Liver (tissue), 3 donors: Measurements from ENCODE around the gene OR1J1.

Source experiments
- EGR1 ChIP-seq, 2 donors: IDR thresholded peaks; 2 replicates each; pipeline ENCODE4 v1.6.1; 2016 to 2018; ENCODE audit warnings: antibody characterized with exemption in 2 of 2, low read depth in 2 of 2
- FOXA1 ChIP-seq: IDR thresholded peaks from 2 replicates; pipeline ENCODE4 v1.6.1; 2016; ENCODE audit warnings: antibody characterized with exemption
- GABPA ChIP-seq, 2 donors: IDR thresholded peaks in 1 of 2; conservative IDR thresholded peaks in 1 of 2; 2 replicates each; pipeline ENCODE4 v1.6.1; 2016; ENCODE audit warnings: antibody characterized with exemption in 2 of 2, mild to moderate bottlenecking in 1 of 2, moderate library complexity in 1 of 2
- HNF4G ChIP-seq: IDR thresholded peaks from 2 replicates; pipeline ENCODE4 v1.6.1; 2016; ENCODE audit warnings: antibody characterized with exemption
- JUND ChIP-seq, 2 donors: IDR thresholded peaks; 2 replicates each; pipeline ENCODE4 v1.6.1; 2016; ENCODE audit warnings: antibody characterized with exemption in 2 of 2
- RAD21 ChIP-seq, 2 donors: IDR thresholded peaks; 2 replicates each; pipeline ENCODE4 v1.6.1; 2016; ENCODE audit warnings: antibody characterized with exemption in 2 of 2, mild to moderate bottlenecking in 2 of 2
- RXRA ChIP-seq, 2 donors: IDR thresholded peaks; 2 replicates each; pipeline ENCODE4 v1.6.1; 2017 to 2018; ENCODE audit warnings: antibody characterized with exemption in 2 of 2, mild to moderate bottlenecking in 1 of 2
- SP1 ChIP-seq: IDR thresholded peaks from 2 replicates; pipeline ENCODE4 v1.6.1; 2018; ENCODE audit warnings: antibody characterized with exemption, mild to moderate bottlenecking
- TAF1 ChIP-seq: conservative IDR thresholded peaks from 2 replicates; pipeline ENCODE4 v1.6.1; 2016; ENCODE audit warnings: antibody characterized with exemption, mild to moderate bottlenecking
- YY1 ChIP-seq: IDR thresholded peaks from 2 replicates; pipeline ENCODE4 v1.6.1; 2016; ENCODE audit warnings: antibody characterized with exemption, mild to moderate bottlenecking
- TF ChIP-seq, protein P1 (sequence below): fragments of 150-350 bp; IDR thresholded peaks from 2 replicates; pipeline ENCODE4 v1.5.1; 2017; ENCODE audit warnings: improper control_type of control experiment, low read depth, low read length; ENCODE audit not compliant: missing input control
- TF ChIP-seq, protein P2 (sequence below): IDR thresholded peaks from 2 replicates; pipeline ENCODE4 v1.6.1; 2016; ENCODE audit warnings: antibody characterized with exemption
- TF ChIP-seq, protein P3 (sequence below): IDR thresholded peaks from 2 replicates; pipeline ENCODE4 v1.6.1; 2016; ENCODE audit warnings: antibody characterized with exemption, mild to moderate bottlenecking
- donor health status: healthy.
- donor health status: healthy.

DNA sequence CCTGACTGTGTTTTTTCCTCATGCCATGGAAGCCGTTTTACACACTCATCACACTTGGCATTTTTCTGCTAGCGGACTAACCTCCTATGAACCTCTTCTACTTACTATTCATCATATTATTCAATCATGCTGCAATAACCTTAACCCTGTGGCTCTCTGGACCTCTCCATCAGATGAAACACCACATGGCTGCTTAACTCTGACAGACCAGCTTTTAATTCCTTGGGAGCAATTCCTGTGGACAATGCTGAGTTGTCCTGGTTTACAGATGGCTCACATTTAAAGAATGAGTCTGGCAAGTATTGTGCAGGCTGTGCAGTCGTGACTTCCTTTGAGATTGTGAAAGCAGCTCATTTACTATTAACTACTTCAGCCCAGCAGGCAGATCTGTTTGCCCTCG is 9.0 kb downstream of the OR1J1 start:
- TF ChIP-seq, protein P1, sequence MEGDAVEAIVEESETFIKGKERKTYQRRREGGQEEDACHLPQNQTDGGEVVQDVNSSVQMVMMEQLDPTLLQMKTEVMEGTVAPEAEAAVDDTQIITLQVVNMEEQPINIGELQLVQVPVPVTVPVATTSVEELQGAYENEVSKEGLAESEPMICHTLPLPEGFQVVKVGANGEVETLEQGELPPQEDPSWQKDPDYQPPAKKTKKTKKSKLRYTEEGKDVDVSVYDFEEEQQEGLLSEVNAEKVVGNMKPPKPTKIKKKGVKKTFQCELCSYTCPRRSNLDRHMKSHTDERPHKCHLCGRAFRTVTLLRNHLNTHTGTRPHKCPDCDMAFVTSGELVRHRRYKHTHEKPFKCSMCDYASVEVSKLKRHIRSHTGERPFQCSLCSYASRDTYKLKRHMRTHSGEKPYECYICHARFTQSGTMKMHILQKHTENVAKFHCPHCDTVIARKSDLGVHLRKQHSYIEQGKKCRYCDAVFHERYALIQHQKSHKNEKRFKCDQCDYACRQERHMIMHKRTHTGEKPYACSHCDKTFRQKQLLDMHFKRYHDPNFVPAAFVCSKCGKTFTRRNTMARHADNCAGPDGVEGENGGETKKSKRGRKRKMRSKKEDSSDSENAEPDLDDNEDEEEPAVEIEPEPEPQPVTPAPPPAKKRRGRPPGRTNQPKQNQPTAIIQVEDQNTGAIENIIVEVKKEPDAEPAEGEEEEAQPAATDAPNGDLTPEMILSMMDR, result no peak
- TF ChIP-seq, protein P2, sequence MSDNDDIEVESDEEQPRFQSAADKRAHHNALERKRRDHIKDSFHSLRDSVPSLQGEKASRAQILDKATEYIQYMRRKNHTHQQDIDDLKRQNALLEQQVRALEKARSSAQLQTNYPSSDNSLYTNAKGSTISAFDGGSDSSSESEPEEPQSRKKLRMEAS, result no peak
- TF ChIP-seq JUND (IDR thresholded peaks at IDR 0.05), result no peak
- TF ChIP-seq RXRA (IDR thresholded peaks at IDR 0.05), result no peak
- TF ChIP-seq HNF4G, result no peak
- TF ChIP-seq YY1, result no peak
- no peak for TF ChIP-seq EGR1 (IDR thresholded peaks at IDR 0.05; ENCODE audit: low read depth in 2 of 2)
- no peak for TF ChIP-seq FOXA1
- TF ChIP-seq, protein P3, sequence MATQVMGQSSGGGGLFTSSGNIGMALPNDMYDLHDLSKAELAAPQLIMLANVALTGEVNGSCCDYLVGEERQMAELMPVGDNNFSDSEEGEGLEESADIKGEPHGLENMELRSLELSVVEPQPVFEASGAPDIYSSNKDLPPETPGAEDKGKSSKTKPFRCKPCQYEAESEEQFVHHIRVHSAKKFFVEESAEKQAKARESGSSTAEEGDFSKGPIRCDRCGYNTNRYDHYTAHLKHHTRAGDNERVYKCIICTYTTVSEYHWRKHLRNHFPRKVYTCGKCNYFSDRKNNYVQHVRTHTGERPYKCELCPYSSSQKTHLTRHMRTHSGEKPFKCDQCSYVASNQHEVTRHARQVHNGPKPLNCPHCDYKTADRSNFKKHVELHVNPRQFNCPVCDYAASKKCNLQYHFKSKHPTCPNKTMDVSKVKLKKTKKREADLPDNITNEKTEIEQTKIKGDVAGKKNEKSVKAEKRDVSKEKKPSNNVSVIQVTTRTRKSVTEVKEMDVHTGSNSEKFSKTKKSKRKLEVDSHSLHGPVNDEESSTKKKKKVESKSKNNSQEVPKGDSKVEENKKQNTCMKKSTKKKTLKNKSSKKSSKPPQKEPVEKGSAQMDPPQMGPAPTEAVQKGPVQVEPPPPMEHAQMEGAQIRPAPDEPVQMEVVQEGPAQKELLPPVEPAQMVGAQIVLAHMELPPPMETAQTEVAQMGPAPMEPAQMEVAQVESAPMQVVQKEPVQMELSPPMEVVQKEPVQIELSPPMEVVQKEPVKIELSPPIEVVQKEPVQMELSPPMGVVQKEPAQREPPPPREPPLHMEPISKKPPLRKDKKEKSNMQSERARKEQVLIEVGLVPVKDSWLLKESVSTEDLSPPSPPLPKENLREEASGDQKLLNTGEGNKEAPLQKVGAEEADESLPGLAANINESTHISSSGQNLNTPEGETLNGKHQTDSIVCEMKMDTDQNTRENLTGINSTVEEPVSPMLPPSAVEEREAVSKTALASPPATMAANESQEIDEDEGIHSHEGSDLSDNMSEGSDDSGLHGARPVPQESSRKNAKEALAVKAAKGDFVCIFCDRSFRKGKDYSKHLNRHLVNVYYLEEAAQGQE, result no peak
- TF ChIP-seq GABPA (IDR thresholded peaks at IDR 0.05 in 1 of 2, conservative IDR thresholded peaks at IDR 0.05 in 1 of 2), result no peak
- no peak for TF ChIP-seq RAD21 (IDR thresholded peaks at IDR 0.05)
- TF ChIP-seq SP1, result no peak
- no peak for TF ChIP-seq TAF1
